ENCODE data around the gene CSPG4. TPM values are rescaled to one million over a fixed set of nuclear protein-coding genes. Genes with fewer than 3 reads are reported as not detected.

Gene CSPG4
- total and polyA plus RNA-seq, 10 of the 15 experiments (the other 5 are each of a cell fraction or from before 2014, with no cell fraction given) = 0.02 to 2.2 (median 0.76) TPM

DNA sequence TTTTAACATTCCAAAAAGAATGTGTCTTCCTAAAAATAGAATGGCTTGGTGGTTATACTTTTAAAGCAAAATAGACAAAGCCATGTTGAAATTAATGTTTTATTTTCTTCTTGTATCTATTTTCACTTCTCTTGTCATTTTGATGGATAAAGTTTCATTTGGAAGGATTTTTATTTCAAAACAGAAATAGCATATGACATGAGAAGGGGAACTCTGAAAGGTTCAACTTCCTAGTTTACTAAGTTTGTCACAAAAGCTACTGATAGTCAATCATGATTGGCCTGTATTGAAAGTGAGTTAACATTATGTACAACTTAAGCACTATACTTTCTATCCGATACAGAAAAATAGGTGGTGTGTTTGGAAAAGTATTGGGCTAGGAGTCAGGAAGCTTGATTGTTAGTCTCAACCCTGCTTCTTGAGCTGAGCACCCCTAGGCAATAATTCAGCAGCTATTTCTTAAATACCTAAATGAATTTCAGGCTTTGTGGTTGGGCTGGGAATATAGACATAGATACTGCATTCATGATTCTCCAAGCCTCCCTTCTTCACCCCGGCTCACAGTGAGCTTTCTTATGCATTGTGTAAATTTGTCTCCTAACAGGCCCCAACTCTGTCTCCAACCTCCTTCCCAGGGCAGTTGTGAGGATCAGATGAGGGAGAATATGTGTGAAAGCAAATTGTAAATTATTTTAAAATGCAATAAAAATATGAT is 46.9 kb upstream of the CSPG4 start (continued):
- TF ChIP-seq, protein P1, sequence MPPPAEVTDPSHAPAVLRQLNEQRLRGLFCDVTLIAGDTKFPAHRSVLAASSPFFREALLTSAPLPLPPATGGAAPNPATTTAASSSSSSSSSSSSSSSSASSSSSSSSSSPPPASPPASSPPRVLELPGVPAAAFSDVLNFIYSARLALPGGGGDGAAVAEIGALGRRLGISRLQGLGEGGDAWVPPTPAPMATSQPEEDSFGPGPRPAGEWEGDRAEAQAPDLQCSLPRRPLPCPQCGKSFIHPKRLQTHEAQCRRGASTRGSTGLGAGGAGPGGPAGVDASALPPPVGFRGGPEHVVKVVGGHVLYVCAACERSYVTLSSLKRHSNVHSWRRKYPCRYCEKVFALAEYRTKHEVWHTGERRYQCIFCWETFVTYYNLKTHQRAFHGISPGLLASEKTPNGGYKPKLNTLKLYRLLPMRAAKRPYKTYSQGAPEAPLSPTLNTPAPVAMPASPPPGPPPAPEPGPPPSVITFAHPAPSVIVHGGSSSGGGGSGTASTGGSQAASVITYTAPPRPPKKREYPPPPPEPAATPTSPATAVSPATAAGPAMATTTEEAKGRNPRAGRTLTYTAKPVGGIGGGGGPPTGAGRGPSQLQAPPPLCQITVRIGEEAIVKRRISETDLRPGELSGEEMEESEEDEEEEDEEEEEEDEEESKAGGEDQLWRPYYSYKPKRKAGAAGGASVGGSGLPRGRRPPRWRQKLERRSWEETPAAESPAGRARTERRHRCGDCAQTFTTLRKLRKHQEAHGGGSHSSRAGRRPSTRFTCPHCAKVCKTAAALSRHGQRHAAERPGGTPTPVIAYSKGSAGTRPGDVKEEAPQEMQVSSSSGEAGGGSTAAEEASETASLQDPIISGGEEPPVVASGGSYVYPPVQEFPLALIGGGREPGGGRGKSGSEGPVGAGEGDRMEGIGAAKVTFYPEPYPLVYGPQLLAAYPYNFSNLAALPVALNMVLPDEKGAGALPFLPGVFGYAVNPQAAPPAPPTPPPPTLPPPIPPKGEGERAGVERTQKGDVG (CRISPR knock-in tag; IDR thresholded peaks at IDR 0.05) = no peak
- TF ChIP-seq YBX1 (IDR thresholded peaks at IDR 0.05) (no peak), MEF2A (IDR thresholded peaks at IDR 0.05; ENCODE audit: insufficient read depth, low read depth, low read length) (no peak)

DNA sequence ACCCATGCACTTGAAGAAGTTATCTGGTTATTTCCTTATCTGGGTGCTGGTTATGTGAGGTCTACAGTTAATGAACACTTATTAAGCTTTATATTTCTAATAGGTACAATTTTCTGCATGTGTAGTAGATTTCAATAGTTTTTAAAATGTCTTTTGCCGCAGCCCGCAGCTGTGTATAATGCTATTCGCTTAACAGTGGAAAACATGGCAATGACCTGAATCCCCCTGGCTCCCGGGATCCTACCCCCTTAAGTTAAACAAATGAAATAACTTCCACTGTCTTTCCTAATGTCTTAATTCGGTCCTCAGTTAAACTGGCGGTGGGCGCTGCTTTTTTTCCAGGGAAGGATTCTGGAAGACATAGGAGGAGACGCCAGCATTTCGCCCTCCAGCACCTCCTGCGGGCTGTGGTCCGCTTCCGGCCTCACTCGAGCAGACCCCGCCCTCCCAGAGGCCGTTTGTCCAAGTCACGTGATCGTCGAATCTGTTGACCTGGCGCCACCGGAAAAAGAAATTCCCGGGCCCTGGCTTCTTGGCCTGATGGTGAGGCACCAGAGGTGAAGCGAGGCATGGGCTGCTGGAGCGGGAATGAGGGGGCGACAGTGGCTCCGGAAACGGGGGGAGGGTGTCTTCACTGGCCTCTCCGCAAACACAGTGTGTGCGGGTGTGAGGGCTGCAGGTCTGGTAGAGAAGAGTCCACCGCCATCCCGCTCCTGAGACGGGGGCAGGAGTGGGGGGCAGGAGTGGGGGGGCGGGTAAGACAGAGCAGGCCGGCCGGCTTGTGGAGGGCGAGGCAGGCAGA is 45.6 kb upstream of the CSPG4 start:
- peak overlapping the region; percentile 76 for H3K27ac ChIP-seq (ENCODE audit: control insufficient read depth, insufficient read depth)
- no peaks in the 10 kb centered on the region for H3K79me2 ChIP-seq (ENCODE audit: control insufficient read depth, insufficient read depth, low read length)
- ChIA-PET SMC1A (ENCODE audit: uncharacterized antibody, unreplicated experiment) (interaction anchor here (1.2 to 2.1 kb wide), 4 partner anchors 12 to 43 kb away, joined by 3 to 5 read pairs (median 4); no protein-coding TSS in a partner anchor), RAD21 (ENCODE audit: unreplicated experiment) (interaction anchor here (1.1 to 2.0 kb wide), 2 partner anchors 20 to 43 kb away, joined by 3 to 4 read pairs; no protein-coding TSS in a partner anchor), CTCF (interaction anchor here (1.5 to 1.8 kb wide), 4 partner anchors 12 to 44 kb away, joined by 3 to 7 read pairs (median 4); no protein-coding TSS in a partner anchor), POLR2A (interaction anchor here (0.6 to 1.4 kb wide), 4 partner anchors 10 to 51 kb away, joined by 4 to 6 read pairs (median 6); no protein-coding TSS in a partner anchor)
- WGBS (ENCODE audit: insufficient coverage, insufficient replicate concordance, low lambda C conversion rate, missing lambda C conversion rate) = 4% methylated on average over 29 of the region's 35 CpGs
- peak overlapping the region; percentile 68 for H3K4me2 ChIP-seq (ENCODE audit: control insufficient read depth, insufficient read depth)
- H3K9ac ChIP-seq (ENCODE audit: control insufficient read depth, insufficient read depth, low read length) = peak overlapping the region; percentile 82
- peak overlapping the region; percentile 83 for H2AFZ ChIP-seq (ENCODE audit: control insufficient read depth, low read depth, low read length)
- TSS peak; percentile 81 for BruUV-seq (replicated peaks)
- no peaks in the 10 kb centered on the region for H3K27me3 ChIP-seq (replicated peaks in 1 of 2; ENCODE audit: control insufficient read depth in 2 of 2, insufficient read depth in 2 of 2, low read length in 1 of 2)
- H3K4me1 ChIP-seq (ENCODE audit: control insufficient read depth, insufficient read depth, low read length) = no peaks in the 10 kb centered on the region
- H3K36me3 ChIP-seq (ENCODE audit: control insufficient read depth in 2 of 2, insufficient read depth in 2 of 2, low read length in 1 of 2) = no peaks in the 10 kb centered on the region
- DNase-seq (ENCODE audit: low read depth, low spot score) = peak; percentile 38
- H3K9me3 ChIP-seq (replicated peaks; ENCODE audit: control insufficient read depth, insufficient read depth, low read length) = no peaks in the 10 kb centered on the region
- intact Hi-C loops (cut with micrococcal nuclease; ENCODE audit: unreplicated experiment) (no loop called here), in situ Hi-C loops (cut with MboI) (no loop called here)
- H3K4me3 ChIP-seq = peak overlapping the region; percentile 79
- H4K20me1 ChIP-seq (ENCODE audit: control insufficient read depth, insufficient read depth) = no peaks in the 10 kb centered on the region
- ATAC-seq = peak; percentile 95
- FAIRE-seq = peak; percentile 95
- TF ChIP-seq JUND (IDR thresholded peaks at IDR 0.05; ENCODE audit: low read depth, low read length) (no peak), BHLHE40 (IDR thresholded peaks at IDR 0.05; ENCODE audit: borderline replicate concordance in 1 of 2, low read depth in 2 of 2, low read length in 1 of 2) (peak; percentile 80 to 95), RFX5 (IDR thresholded peaks at IDR 0.05; ENCODE audit: low read depth, low read length) (no peak), MEF2B (IDR thresholded peaks at IDR 0.05; ENCODE audit: partially characterized antibody, poor library complexity, severe bottlenecking) (no peak), FOXM1 (IDR thresholded peaks at IDR 0.05; ENCODE audit: low read depth, low read length) (no peak), SUPT20H (IDR thresholded peaks at IDR 0.05; ENCODE audit: borderline replicate concordance, control insufficient read depth, low read depth, low read length) (no peak), NFXL1 (IDR thresholded peaks at IDR 0.05; ENCODE audit: borderline replicate concordance) (no peak)
- TF ChIP-seq, protein P2, sequence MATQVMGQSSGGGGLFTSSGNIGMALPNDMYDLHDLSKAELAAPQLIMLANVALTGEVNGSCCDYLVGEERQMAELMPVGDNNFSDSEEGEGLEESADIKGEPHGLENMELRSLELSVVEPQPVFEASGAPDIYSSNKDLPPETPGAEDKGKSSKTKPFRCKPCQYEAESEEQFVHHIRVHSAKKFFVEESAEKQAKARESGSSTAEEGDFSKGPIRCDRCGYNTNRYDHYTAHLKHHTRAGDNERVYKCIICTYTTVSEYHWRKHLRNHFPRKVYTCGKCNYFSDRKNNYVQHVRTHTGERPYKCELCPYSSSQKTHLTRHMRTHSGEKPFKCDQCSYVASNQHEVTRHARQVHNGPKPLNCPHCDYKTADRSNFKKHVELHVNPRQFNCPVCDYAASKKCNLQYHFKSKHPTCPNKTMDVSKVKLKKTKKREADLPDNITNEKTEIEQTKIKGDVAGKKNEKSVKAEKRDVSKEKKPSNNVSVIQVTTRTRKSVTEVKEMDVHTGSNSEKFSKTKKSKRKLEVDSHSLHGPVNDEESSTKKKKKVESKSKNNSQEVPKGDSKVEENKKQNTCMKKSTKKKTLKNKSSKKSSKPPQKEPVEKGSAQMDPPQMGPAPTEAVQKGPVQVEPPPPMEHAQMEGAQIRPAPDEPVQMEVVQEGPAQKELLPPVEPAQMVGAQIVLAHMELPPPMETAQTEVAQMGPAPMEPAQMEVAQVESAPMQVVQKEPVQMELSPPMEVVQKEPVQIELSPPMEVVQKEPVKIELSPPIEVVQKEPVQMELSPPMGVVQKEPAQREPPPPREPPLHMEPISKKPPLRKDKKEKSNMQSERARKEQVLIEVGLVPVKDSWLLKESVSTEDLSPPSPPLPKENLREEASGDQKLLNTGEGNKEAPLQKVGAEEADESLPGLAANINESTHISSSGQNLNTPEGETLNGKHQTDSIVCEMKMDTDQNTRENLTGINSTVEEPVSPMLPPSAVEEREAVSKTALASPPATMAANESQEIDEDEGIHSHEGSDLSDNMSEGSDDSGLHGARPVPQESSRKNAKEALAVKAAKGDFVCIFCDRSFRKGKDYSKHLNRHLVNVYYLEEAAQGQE (IDR thresholded peaks at IDR 0.05; ENCODE audit: low read depth, low read length) = no peak
